Natural killer cell (primary cell): ENCODE measurements around the gene DYNLRB1. TPM values are rescaled to one million over a fixed set of nuclear protein-coding genes. Genes with fewer than 3 reads are reported as not detected.
"Not testable (repeated sequence)": the region's sequence is repeated elsewhere in the genome, so short reads cannot be mapped to it uniquely, and the experiment has no call there.

Experiments used
- ATAC-seq, 3 donors: fragments of 150-1000 bp in 2 of 3; fragments of 200-7000 bp in 1 of 3; cut with Tn5 transposase; 1 replicate in 1 of 3; 2 replicates in 2 of 3; pipeline ENCODE4 v1.10.0; 2021; ENCODE audit warnings: mild to moderate bottlenecking in 2 of 3, moderate library complexity in 2 of 3
- DNase-seq, 2 donors: peaks; one replicate each; pipeline versions ENCODE4 v3.0.0 to v3.0.0-alpha.2; 2013 to 2021; ENCODE audit warnings: mixed read lengths in 1 of 2
- H3K27ac ChIP-seq: one replicate; pipeline ENCODE4 v1.5.1; 2013; ENCODE audit warnings: mild to moderate bottlenecking, low read length
- H3K27me3 ChIP-seq: one replicate; pipeline ENCODE4 v1.6.1; 2013; ENCODE audit warnings: low read length; ENCODE audit not compliant: control insufficient read depth, insufficient read depth
- H3K36me3 ChIP-seq: one replicate; pipeline ENCODE4 v1.6.1; 2013; ENCODE audit warnings: low read length; ENCODE audit not compliant: control insufficient read depth, insufficient read depth
- H3K4me1 ChIP-seq: one replicate; pipeline ENCODE4 v1.6.1; 2013; ENCODE audit warnings: low read length; ENCODE audit not compliant: control insufficient read depth, insufficient read depth
- H3K4me3 ChIP-seq: one replicate; pipeline ENCODE4 v1.5.1; 2013; ENCODE audit warnings: low read length
- H3K9me3 ChIP-seq: one replicate; pipeline ENCODE4 v1.6.1; 2013; ENCODE audit warnings: low read length; ENCODE audit not compliant: control insufficient read depth, insufficient read depth
- H3K27ac Mint-ChIP-seq, 2 donors: one replicate each; pipeline ENCODE4 v1.8.0; 2022; ENCODE audit warnings: mild to moderate bottlenecking in 2 of 2, mixed read lengths in 2 of 2, moderate library complexity in 1 of 2
- H3K27me3 Mint-ChIP-seq, 2 donors: one replicate each; pipeline ENCODE4 v1.8.0; 2022; ENCODE audit warnings: low read depth in 2 of 2, mixed read lengths in 2 of 2
- H3K36me3 Mint-ChIP-seq: one replicate; pipeline ENCODE4 v1.8.0; 2022; ENCODE audit warnings: mixed read lengths
- H3K4me1 Mint-ChIP-seq, 2 donors: one replicate each; pipeline ENCODE4 v1.8.0; 2022; ENCODE audit warnings: mixed read lengths in 2 of 2
- H3K4me3 Mint-ChIP-seq: one replicate; pipeline ENCODE4 v1.8.0; 2022; ENCODE audit warnings: mild to moderate bottlenecking, moderate library complexity, mixed read lengths
- H3K9me3 Mint-ChIP-seq, 2 donors: one replicate each; pipeline ENCODE4 v1.8.0; 2022; ENCODE audit warnings: mixed read lengths in 2 of 2
- WGBS: methylation state at CpG from one replicate; pipeline ENCODE4 v1.1.7; 2013; ENCODE audit warnings: missing lambda C conversion rate; ENCODE audit not compliant: insufficient coverage; 5-methylcytosine and 5-hydroxymethylcytosine counted together
- intact Hi-C: fragments of 100-400 bp; cut with micrococcal nuclease; formaldehyde crosslinking; loops from one replicate; pipeline ENCODE4 v1.14.2; 2022
- total RNA-seq, 4 donors: library from RNA; stranded (reverse); fragments of 120-200 nt in 1 of 4; gene quantifications; one replicate each; pipeline versions ENCODE4 v1.2.3 to v1.2.4, GENCODE V29; 2013 to 2022
- TF ChIP-seq, protein P1 (sequence below): fragments of 200-600 bp; IDR thresholded peaks from one replicate; pipeline ENCODE4 v1.8.0; 2022; ENCODE audit warnings: antibody characterized with exemption

The DYNLRB1 gene
- total RNA-seq, 3 donors from 2014 or later (not counting 1 experiment from before 2014, with no cell fraction given), result 58.7 to 65.5 (median 61.4) TPM

DNA sequence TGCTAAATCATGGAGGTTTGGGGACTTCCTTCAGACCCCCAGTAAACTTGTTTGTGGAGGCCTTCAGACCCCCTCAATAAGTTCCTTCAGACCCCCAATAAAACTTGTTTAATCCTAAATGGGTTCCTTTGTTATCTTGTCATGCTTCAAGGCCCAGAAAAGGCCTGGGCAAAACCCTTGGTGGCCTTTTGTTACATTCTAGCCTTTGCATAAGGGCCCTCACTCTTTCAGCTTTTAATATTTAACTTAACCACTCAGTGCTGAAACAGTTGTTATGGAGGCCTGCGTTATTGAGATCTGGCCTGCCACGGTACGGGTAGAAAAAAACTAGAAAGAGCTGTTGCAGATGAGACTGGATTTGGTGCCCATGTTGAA, 4.3 kb upstream of the DYNLRB1 start:
- Mint-ChIP-seq H3K4me3 (no peak overlapping the region), H3K36me3 (no peaks in the 10 kb centered on the region), H3K27me3 (no peaks in the 10 kb centered on the region), H3K27ac (peak overlapping the region; percentile 76 to 94), H3K9me3 (no peaks in the 10 kb centered on the region), H3K4me1 (peaks cover 33 to 47% of the 10 kb centered on the region in 2 donors)
- DNase-seq, result no peak
- Histone ChIP-seq H3K27me3 (no peaks in the 10 kb centered on the region), H3K4me1 (peaks cover 16% of the 10 kb centered on the region), H3K4me3 (no peak overlapping the region), H3K36me3 (peaks cover 35% of the 10 kb centered on the region), H3K9me3 (no peaks in the 10 kb centered on the region), H3K27ac (no peak overlapping the region)
- intact Hi-C loops, result no loop called here
- ATAC-seq, result no peak
- WGBS, result 100% methylated on average over 3 of the region's 3 CpGs
- TF ChIP-seq, protein P1, sequence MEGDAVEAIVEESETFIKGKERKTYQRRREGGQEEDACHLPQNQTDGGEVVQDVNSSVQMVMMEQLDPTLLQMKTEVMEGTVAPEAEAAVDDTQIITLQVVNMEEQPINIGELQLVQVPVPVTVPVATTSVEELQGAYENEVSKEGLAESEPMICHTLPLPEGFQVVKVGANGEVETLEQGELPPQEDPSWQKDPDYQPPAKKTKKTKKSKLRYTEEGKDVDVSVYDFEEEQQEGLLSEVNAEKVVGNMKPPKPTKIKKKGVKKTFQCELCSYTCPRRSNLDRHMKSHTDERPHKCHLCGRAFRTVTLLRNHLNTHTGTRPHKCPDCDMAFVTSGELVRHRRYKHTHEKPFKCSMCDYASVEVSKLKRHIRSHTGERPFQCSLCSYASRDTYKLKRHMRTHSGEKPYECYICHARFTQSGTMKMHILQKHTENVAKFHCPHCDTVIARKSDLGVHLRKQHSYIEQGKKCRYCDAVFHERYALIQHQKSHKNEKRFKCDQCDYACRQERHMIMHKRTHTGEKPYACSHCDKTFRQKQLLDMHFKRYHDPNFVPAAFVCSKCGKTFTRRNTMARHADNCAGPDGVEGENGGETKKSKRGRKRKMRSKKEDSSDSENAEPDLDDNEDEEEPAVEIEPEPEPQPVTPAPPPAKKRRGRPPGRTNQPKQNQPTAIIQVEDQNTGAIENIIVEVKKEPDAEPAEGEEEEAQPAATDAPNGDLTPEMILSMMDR, result no peak

DNA sequence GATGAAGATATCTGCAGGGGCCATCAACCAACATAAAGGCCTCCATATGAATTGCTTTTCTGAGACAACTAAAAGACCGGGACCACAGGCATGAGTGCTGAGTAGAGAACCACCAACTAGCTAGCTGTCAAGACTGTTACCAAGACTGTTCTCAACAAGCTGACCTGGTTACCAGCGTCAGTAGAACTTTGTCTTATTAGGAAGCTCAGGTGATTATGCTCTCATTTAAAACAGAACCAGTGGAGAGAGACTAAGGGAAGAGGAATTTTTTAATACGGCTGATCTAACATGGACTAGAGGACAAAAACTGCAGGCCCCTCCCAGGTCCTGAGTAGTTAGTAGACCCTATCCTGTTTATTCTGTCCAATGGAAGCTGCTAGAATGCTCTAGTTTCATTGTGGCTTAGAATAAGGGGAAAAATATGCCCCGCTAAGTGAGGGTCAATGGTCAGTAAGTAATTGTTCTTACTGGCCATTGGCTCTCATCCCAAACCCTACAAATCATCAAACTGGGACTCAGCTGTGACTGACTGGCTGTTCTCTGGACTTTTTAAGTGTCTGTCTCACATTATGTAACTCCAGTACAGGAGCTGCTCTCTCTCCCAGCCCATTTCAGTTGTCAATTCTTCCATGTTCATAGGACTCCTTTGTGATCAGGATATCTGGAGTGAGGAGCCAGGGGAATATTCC, 3.8 kb upstream of the DYNLRB1 start:
- Mint-ChIP-seq H3K27ac (peak overlapping the region; percentile 76 to 94), H3K4me1 (peaks cover 36 to 49% of the 10 kb centered on the region in 2 donors), H3K4me3 (no peak overlapping the region), H3K9me3 (no peaks in the 10 kb centered on the region), H3K36me3 (no peaks in the 10 kb centered on the region), H3K27me3 (no peaks in the 10 kb centered on the region)
- H3K27ac ChIP-seq, result no peak overlapping the region
- no peak for ATAC-seq
- H3K9me3 ChIP-seq, result no peaks in the 10 kb centered on the region
- H3K4me1 ChIP-seq, result peaks cover 18% of the 10 kb centered on the region
- WGBS, result 99% methylated on average over 4 of the region's 4 CpGs
- no peaks in the 10 kb centered on the region for H3K27me3 ChIP-seq
- H3K36me3 ChIP-seq, result peaks cover 33% of the 10 kb centered on the region
- no peak for DNase-seq
- intact Hi-C loops, result no loop called here
- TF ChIP-seq, protein P1, result no peak
- H3K4me3 ChIP-seq, result no peak overlapping the region

DNA sequence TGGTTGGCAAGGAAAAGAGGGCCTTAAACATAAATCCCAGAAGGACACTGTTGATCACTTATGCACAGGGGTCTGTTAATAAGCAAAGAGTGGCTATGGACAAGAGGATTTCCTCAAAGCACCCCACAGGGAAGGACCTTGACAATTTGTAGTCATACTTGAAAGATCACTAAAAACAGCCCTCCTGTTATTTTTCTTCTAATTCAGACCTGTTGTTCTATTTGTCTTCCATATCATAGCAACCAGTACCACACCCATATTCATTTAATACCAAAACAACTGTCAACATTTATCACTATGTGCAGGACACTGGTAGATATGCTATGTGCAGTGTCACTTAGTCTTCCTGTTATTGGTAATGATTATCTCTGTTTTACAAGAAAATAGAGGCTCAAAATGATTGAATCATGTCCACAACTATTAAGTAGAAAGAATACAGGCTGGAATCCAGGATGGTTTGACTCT, 3.2 kb upstream of the DYNLRB1 start:
- Mint-ChIP-seq H3K4me3 (no peak overlapping the region), H3K27ac (peak overlapping the region; percentile 76 to 94), H3K9me3 (no peaks in the 10 kb centered on the region), H3K4me1 (peaks cover 39 to 52% of the 10 kb centered on the region in 2 donors), H3K27me3 (no peaks in the 10 kb centered on the region), H3K36me3 (no peaks in the 10 kb centered on the region)
- no peaks in the 10 kb centered on the region for H3K9me3 ChIP-seq
- no peaks in the 10 kb centered on the region for H3K27me3 ChIP-seq
- TF ChIP-seq, protein P1, result no peak
- intact Hi-C loops, result no loop called here
- H3K27ac ChIP-seq, result no peak overlapping the region
- peaks cover 28% of the 10 kb centered on the region for H3K36me3 ChIP-seq
- ATAC-seq (no peak), DNase-seq (peak in 1 of 2 donors; percentile 19)
- no peak overlapping the region for H3K4me3 ChIP-seq
- H3K4me1 ChIP-seq, result peaks cover 22% of the 10 kb centered on the region

DNA sequence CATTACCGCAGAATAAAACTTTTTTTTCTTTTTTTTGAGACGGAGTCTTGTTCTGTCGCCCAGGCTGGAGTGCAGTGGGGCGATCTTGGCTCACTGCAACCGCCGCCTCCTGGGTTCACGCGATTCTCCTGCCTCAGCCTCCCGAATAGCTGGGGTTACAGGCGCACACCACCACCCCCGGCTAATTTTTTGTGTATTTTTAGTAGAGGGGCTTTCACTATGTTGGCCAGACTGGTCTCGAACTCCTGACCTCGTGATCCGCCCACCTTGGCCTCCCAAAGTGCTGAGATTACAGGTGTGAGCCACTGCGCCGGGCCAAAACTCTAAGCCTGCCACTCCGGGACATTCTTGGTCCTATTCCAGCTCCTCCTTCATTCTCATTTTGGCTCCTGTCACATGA, 2.2 kb upstream of the DYNLRB1 start:
- H3K4me3 Mint-ChIP-seq, result peak overlapping the region; percentile 98
- H3K4me3 ChIP-seq, DNase-seq, H3K9me3 ChIP-seq, ATAC-seq, H3K27me3 ChIP-seq, H3K27ac ChIP-seq, H3K36me3 Mint-ChIP-seq, H3K9me3 Mint-ChIP-seq, intact Hi-C loops, H3K27me3 Mint-ChIP-seq: not testable (repeated sequence)
- WGBS, result 96% methylated on average over 15 of the region's 17 CpGs
- H3K27ac Mint-ChIP-seq, result peak overlapping the region; percentile 94 to 98
- peaks cover 44 to 56% of the 10 kb centered on the region in 2 donors for H3K4me1 Mint-ChIP-seq
- Histone ChIP-seq H3K36me3 (peaks cover 19% of the 10 kb centered on the region), H3K4me1 (peaks cover 22% of the 10 kb centered on the region)
